NB4 (cell line): ENCODE results near the gene NSMCE4A.

Experiments
- DNase-seq: peaks from one replicate; pipeline ENCODE4 v3.0.0; 2010; ENCODE audit warnings: low read depth
- H3K4me3 ChIP-seq: one replicate; pipeline ENCODE4 v1.5.1; 2011; ENCODE audit warnings: mild to moderate bottlenecking, low read depth, low read length, moderate library complexity
- MYC ChIP-seq: IDR thresholded peaks from 2 replicates; pipeline ENCODE4 v1.6.1; 2011; ENCODE audit warnings: low read depth, low read length
- POLR2A ChIP-seq: IDR thresholded peaks from 2 replicates; pipeline ENCODE4 v1.6.1; 2011; ENCODE audit warnings: mild to moderate bottlenecking; ENCODE audit not compliant: insufficient read length; ENCODE audit errors: extremely low read depth
- TF ChIP-seq, protein P1 (sequence below): IDR thresholded peaks from one replicate; pipeline ENCODE4 v1.5.1; 2012; ENCODE audit warnings: low read depth, low read length
- TF ChIP-seq, protein P2 (sequence below): IDR thresholded peaks from 2 replicates; pipeline ENCODE4 v1.6.1; 2011; ENCODE audit warnings: low read depth, low read length

NSMCE4A gene

DNA sequence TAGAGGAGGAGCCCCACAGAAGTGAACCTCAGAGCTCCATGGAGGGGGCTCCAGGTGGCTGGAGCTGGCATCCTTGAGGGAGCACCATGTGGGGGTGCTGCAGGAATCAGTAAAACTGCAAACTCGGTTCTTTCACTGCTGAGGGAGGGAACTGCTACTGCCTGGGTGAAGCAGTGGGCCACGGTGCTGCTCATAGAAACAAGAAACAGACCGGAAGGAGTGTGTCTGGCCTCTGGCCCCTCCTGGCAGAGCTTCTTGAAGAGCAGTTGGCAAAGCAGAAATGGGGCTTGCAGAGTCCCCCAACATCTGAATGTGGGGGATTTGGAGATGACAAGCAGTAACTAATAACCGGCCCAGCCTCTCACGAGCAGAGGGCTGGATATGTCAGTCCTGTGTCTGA lies 37.7 kb upstream of the NSMCE4A start:
- no peak overlapping the region for H3K4me3 ChIP-seq
- no peak for DNase-seq
- TF ChIP-seq, protein P1, sequence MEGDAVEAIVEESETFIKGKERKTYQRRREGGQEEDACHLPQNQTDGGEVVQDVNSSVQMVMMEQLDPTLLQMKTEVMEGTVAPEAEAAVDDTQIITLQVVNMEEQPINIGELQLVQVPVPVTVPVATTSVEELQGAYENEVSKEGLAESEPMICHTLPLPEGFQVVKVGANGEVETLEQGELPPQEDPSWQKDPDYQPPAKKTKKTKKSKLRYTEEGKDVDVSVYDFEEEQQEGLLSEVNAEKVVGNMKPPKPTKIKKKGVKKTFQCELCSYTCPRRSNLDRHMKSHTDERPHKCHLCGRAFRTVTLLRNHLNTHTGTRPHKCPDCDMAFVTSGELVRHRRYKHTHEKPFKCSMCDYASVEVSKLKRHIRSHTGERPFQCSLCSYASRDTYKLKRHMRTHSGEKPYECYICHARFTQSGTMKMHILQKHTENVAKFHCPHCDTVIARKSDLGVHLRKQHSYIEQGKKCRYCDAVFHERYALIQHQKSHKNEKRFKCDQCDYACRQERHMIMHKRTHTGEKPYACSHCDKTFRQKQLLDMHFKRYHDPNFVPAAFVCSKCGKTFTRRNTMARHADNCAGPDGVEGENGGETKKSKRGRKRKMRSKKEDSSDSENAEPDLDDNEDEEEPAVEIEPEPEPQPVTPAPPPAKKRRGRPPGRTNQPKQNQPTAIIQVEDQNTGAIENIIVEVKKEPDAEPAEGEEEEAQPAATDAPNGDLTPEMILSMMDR = no peak
- TF ChIP-seq POLR2A = no peak

DNA sequence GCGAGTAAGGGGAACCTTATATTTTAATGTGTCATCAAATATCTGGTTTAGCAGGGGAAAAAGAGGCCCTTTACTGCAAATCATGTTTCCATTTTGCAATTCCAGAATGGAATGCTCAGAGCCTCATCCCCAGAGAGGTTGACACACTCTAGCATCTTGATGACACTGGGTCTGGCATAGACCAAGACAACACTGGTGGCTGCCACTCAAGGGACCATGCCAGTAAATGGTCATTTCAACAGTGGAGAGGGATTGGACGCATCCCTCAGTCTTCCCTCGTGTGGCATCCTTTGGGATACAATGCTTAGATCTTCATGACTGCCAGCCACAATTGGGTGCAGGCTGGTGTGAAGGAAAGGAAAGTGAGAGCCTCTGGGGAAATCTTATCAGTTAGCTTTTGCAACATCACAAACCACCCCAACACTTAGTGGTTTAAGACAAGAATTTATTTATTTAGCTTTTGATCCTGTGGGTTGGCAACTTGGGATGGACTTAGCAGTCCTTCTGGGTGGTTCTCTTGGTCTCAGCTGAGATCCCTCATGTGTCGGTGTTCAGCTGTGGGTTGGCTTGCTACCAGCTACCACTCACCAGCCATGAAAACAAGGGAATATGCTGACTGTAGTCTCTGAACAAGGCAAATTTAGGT lies 35.5 kb upstream of the NSMCE4A start:
- TF ChIP-seq, protein P2, sequence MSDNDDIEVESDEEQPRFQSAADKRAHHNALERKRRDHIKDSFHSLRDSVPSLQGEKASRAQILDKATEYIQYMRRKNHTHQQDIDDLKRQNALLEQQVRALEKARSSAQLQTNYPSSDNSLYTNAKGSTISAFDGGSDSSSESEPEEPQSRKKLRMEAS = no peak
- TF ChIP-seq MYC (no peak), POLR2A (no peak)
- TF ChIP-seq, protein P1 = no peak
- no peak overlapping the region for H3K4me3 ChIP-seq
- peak; percentile 44 for DNase-seq

DNA sequence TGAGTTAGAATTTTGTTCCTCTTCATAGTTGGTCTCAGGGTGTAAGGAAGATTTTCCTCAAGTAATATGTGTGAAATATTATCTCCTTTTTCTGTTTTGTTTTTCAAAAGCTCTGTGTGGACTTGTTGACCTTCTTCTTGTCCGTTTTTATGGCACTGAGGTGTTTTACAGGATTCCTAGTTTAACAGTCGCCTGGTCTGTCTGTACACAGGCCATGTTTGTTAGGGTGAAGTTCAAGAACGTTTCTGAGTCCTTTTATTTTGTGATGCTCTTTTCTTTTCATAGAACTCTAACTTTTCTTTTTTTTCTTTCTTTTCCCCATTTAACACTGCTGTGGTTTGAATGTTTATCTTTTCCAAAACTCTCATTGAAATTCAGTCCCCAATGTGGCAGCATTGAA lies 32.4 kb upstream of the NSMCE4A start:
- no peak overlapping the region for H3K4me3 ChIP-seq
- TF ChIP-seq MYC (no peak), POLR2A (no peak)
- TF ChIP-seq, protein P2 = no peak
- TF ChIP-seq, protein P1 = no peak
- DNase-seq = no peak

DNA sequence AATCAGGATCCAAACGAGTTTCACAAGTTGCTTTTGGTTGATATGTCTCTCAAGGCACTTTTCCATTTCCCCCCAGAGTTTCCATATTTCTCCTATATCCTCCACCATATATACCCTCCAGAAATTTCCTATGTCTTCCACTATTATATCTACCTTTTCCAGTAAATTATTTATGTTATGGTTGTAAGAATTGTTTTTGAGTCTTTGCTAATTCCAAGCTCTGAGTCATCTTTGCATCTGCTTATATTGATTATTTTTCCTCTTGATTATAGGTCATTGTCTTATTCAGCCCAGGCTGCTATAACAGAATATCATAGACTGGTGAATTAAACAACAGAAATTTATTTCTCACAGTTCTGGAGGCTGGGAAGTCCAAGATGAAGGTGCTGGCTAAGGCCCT lies 26.7 kb upstream of the NSMCE4A start:
- no peak overlapping the region for H3K4me3 ChIP-seq
- no peak for DNase-seq
- TF ChIP-seq, protein P2 = no peak
- TF ChIP-seq, protein P1 = no peak
- TF ChIP-seq POLR2A (no peak), MYC (no peak)

DNA sequence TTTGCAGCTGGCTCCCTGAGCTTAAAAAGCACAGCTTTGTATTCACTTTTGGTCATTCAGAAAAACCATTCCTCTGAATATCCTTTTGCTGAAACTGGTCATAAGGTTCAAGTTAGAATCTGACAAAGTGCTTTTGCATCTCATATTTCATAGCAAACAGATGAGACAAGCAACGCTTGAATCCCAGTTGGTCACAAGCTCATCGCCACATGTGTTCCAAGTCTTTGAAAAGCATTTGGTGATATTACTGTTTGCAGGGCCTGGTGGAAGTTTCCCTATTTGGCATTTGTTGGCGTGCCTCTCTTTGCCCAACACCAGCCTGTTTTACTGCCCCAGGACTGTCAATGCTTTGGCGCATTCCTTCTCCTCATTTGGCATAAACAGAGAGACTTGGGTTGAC lies 24.3 kb upstream of the NSMCE4A start:
- TF ChIP-seq, protein P1 = no peak
- TF ChIP-seq, protein P2 = no peak
- TF ChIP-seq MYC (no peak), POLR2A (no peak)
- H3K4me3 ChIP-seq = no peak overlapping the region
- no peak for DNase-seq

DNA sequence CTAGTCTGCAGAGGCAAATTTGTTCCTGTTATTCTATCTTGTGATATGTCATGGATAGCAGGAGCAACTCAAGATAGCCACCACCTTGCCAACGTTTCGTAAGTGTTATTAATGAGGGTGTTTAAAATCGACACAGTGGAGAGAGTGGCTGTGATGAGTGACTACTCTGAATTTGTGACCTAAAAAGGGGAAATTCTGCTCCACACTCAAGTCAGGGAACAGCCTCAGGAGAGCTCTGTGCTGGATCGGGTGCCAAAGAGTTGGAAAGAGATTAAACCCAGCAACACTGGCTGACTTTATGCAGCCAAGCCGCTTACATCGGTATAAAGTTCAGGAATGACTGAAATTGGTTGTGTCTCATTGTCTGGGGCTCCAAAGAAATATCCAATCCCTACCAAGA lies 23.4 kb upstream of the NSMCE4A start:
- no peak overlapping the region for H3K4me3 ChIP-seq
- no peak for DNase-seq
- TF ChIP-seq POLR2A = no peak
- TF ChIP-seq, protein P1 = no peak
- TF ChIP-seq MYC = no peak
- TF ChIP-seq, protein P2 = no peak
